ENCODE data around the gene DPP8.

Gene DPP8

GRCh38 chr15:65530318-65531111 is 13.0 kb upstream of the DPP8 start, which contains the start of gene HACD3 (continued):
- TF ChIP-seq ZNF223 (tag by site-specific recombination; IDR thresholded peaks at IDR 0.05) = peak; percentile 30; the same call in 1 of the 2 replicates
- TF ChIP-seq, protein P1, sequence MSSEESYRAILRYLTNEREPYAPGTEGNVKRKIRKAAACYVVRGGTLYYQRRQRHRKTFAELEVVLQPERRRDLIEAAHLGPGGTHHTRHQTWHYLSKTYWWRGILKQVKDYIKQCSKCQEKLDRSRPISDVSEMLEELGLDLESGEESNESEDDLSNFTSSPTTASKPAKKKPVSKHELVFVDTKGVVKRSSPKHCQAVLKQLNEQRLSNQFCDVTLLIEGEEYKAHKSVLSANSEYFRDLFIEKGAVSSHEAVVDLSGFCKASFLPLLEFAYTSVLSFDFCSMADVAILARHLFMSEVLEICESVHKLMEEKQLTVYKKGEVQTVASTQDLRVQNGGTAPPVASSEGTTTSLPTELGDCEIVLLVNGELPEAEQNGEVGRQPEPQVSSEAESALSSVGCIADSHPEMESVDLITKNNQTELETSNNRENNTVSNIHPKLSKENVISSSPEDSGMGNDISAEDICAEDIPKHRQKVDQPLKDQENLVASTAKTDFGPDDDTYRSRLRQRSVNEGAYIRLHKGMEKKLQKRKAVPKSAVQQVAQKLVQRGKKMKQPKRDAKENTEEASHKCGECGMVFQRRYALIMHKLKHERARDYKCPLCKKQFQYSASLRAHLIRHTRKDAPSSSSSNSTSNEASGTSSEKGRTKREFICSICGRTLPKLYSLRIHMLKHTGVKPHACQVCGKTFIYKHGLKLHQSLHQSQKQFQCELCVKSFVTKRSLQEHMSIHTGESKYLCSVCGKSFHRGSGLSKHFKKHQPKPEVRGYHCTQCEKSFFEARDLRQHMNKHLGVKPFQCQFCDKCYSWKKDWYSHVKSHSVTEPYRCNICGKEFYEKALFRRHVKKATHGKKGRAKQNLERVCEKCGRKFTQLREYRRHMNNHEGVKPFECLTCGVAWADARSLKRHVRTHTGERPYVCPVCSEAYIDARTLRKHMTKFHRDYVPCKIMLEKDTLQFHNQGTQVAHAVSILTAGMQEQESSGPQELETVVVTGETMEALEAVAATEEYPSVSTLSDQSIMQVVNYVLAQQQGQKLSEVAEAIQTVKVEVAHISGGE (tag by site-specific recombination; conservative IDR thresholded peaks at IDR 0.05; ENCODE audit: low read depth) = peak; percentile 57; the same call in 1 of the 2 replicates
- no peak for TF ChIP-seq GLI2 (tag by site-specific recombination; IDR thresholded peaks at IDR 0.05; ENCODE audit: borderline replicate concordance, low read depth)
- TF ChIP-seq ZNF561 (tag by site-specific recombination; IDR thresholded peaks at IDR 0.05; ENCODE audit: borderline replicate concordance) = peak; percentile 59; the same call in 1 of the 2 replicates
- TF ChIP-seq ZNF76 (tag by site-specific recombination; IDR thresholded peaks at IDR 0.05; ENCODE audit: borderline replicate concordance, low read depth) = 0 out of 2 replicates have a peak, but pooled peaks have one; percentile 58
- TF ChIP-seq REPIN1 (tag by site-specific recombination; IDR thresholded peaks at IDR 0.05; ENCODE audit: low read depth) = 0 out of 2 replicates have a peak, but pooled peaks have one; percentile 74
- TF ChIP-seq, protein P2, sequence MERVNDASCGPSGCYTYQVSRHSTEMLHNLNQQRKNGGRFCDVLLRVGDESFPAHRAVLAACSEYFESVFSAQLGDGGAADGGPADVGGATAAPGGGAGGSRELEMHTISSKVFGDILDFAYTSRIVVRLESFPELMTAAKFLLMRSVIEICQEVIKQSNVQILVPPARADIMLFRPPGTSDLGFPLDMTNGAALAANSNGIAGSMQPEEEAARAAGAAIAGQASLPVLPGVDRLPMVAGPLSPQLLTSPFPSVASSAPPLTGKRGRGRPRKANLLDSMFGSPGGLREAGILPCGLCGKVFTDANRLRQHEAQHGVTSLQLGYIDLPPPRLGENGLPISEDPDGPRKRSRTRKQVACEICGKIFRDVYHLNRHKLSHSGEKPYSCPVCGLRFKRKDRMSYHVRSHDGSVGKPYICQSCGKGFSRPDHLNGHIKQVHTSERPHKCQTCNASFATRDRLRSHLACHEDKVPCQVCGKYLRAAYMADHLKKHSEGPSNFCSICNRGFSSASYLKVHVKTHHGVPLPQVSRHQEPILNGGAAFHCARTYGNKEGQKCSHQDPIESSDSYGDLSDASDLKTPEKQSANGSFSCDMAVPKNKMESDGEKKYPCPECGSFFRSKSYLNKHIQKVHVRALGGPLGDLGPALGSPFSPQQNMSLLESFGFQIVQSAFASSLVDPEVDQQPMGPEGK (tag by site-specific recombination; IDR thresholded peaks at IDR 0.05) = peak; percentile 34
- no peak; the same call in 1 of the 2 replicates for TF ChIP-seq IKZF3 (tag by site-specific recombination; IDR thresholded peaks at IDR 0.05)
- TF ChIP-seq, protein P3, sequence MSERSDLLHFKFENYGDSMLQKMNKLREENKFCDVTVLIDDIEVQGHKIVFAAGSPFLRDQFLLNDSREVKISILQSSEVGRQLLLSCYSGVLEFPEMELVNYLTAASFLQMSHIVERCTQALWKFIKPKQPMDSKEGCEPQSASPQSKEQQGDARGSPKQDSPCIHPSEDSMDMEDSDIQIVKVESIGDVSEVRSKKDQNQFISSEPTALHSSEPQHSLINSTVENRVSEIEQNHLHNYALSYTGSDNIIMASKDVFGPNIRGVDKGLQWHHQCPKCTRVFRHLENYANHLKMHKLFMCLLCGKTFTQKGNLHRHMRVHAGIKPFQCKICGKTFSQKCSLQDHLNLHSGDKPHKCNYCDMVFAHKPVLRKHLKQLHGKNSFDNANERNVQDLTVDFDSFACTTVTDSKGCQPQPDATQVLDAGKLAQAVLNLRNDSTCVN (tag by site-specific recombination; optimal IDR thresholded peaks at IDR 0.05) = peak; percentile 100
- TF ChIP-seq KLF7 (tag by site-specific recombination; IDR thresholded peaks at IDR 0.05; ENCODE audit: borderline replicate concordance) = peak; percentile 70; the same call in 1 of the 2 replicates
- no peak for TF ChIP-seq ZNF138 (tag by site-specific recombination; IDR thresholded peaks at IDR 0.05; ENCODE audit: borderline replicate concordance)
- TF ChIP-seq KLF8 (tag by site-specific recombination; IDR thresholded peaks at IDR 0.05) = peak; percentile 53; the same call in 1 of the 2 replicates
- no peak for TF ChIP-seq ZNF416 (tag by site-specific recombination; IDR thresholded peaks at IDR 0.05)
- TF ChIP-seq, protein P4, sequence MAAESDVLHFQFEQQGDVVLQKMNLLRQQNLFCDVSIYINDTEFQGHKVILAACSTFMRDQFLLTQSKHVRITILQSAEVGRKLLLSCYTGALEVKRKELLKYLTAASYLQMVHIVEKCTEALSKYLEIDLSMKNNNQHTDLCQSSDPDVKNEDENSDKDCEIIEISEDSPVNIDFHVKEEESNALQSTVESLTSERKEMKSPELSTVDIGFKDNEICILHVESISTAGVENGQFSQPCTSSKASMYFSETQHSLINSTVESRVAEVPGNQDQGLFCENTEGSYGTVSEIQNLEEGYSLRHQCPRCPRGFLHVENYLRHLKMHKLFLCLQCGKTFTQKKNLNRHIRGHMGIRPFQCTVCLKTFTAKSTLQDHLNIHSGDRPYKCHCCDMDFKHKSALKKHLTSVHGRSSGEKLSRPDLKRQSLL (tag by site-specific recombination; IDR thresholded peaks at IDR 0.05) = peak; percentile 35; the same call in 1 of the 2 replicates
- peak; percentile 94; the same call in 1 of the 2 replicates for TF ChIP-seq KLF10 (tag by site-specific recombination; IDR thresholded peaks at IDR 0.05)
- no peak; the same call in 1 of the 2 replicates for TF ChIP-seq MYNN (tag by site-specific recombination; IDR thresholded peaks at IDR 0.05; ENCODE audit: borderline replicate concordance)
- TF ChIP-seq ZBTB44 (tag by site-specific recombination; IDR thresholded peaks at IDR 0.05) = peak; percentile 66
- TF ChIP-seq ZNF843 (tag by site-specific recombination; IDR thresholded peaks at IDR 0.05) = peak; percentile 42; the same call in 1 of the 2 replicates
- peak; percentile 59; the same call in 1 of the 2 replicates for TF ChIP-seq YY1 (tag by site-specific recombination; IDR thresholded peaks at IDR 0.05)
- TF ChIP-seq, protein P5, sequence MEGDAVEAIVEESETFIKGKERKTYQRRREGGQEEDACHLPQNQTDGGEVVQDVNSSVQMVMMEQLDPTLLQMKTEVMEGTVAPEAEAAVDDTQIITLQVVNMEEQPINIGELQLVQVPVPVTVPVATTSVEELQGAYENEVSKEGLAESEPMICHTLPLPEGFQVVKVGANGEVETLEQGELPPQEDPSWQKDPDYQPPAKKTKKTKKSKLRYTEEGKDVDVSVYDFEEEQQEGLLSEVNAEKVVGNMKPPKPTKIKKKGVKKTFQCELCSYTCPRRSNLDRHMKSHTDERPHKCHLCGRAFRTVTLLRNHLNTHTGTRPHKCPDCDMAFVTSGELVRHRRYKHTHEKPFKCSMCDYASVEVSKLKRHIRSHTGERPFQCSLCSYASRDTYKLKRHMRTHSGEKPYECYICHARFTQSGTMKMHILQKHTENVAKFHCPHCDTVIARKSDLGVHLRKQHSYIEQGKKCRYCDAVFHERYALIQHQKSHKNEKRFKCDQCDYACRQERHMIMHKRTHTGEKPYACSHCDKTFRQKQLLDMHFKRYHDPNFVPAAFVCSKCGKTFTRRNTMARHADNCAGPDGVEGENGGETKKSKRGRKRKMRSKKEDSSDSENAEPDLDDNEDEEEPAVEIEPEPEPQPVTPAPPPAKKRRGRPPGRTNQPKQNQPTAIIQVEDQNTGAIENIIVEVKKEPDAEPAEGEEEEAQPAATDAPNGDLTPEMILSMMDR (tag by site-specific recombination; IDR thresholded peaks at IDR 0.05) = peak; percentile 67
- peak; percentile 99 for TF ChIP-seq ZNF335 (tag by site-specific recombination; conservative IDR thresholded peaks at IDR 0.05)
- no peak for TF ChIP-seq ZNF214 (tag by site-specific recombination; IDR thresholded peaks at IDR 0.05; ENCODE audit: borderline replicate concordance)
- 0 out of 2 replicates have a peak, but pooled peaks have one; percentile 39 for TF ChIP-seq INSM2 (tag by site-specific recombination; IDR thresholded peaks at IDR 0.05)
- no peak for TF ChIP-seq ZNF707 (tag by site-specific recombination; IDR thresholded peaks at IDR 0.05)
